WTC11 (cell line): ENCODE measurements around the gene MT1H. TPM values are rescaled to one million over a fixed set of nuclear protein-coding genes. Genes with fewer than 3 reads are reported as not detected.

Experiments
- CBFB ChIP-seq: sonication (generic); formaldehyde crosslinking; IDR thresholded peaks from 2 replicates; pipeline ENCODE4 v1.8.1; 2022; ENCODE audit warnings: mild to moderate bottlenecking, low read depth, missing genetic modification reagents
- ESRRA ChIP-seq: sonication (generic); formaldehyde crosslinking; IDR thresholded peaks from 2 replicates; pipeline ENCODE4 v1.8.1; 2022; ENCODE audit warnings: mild to moderate bottlenecking, missing genetic modification reagents, borderline replicate concordance
- JAZF1 ChIP-seq: fragments of 250-450 bp; sonication (Bioruptor Pico); IDR thresholded peaks from 2 replicates; pipeline ENCODE4 v1.9.0; 2021; ENCODE audit warnings: moderate library complexity, mild to moderate bottlenecking, inconsistent platforms
- NFATC4 ChIP-seq: fragments of 250-450 bp; sonication (Bioruptor Pico); IDR thresholded peaks from 2 replicates; pipeline ENCODE4 v1.9.0; 2021; ENCODE audit warnings: mild to moderate bottlenecking
- NFE2L1 ChIP-seq: sonication (generic); formaldehyde crosslinking; IDR thresholded peaks from 2 replicates; pipeline ENCODE4 v1.8.1; 2023; ENCODE audit warnings: missing genetic modification reagents
- RELA ChIP-seq: sonication (generic); formaldehyde crosslinking; IDR thresholded peaks from 2 replicates; pipeline ENCODE4 v1.8.1; 2022; ENCODE audit warnings: missing genetic modification reagents, mild to moderate bottlenecking, borderline replicate concordance
- SP1 ChIP-seq: sonication (generic); formaldehyde crosslinking; conservative IDR thresholded peaks from 2 replicates; pipeline ENCODE4 v1.8.1; 2022; ENCODE audit warnings: missing genetic modification reagents
- TCF7 ChIP-seq: sonication (generic); formaldehyde crosslinking; IDR thresholded peaks from 2 replicates; pipeline ENCODE4 v1.8.0; 2022; ENCODE audit warnings: mild to moderate bottlenecking, low read depth, missing genetic modification reagents, moderate library complexity
- ZNF121 ChIP-seq: sonication (generic); formaldehyde crosslinking; IDR thresholded peaks from 2 replicates; pipeline ENCODE4 v1.8.0; 2023; ENCODE audit warnings: missing genetic modification reagents
- ZNF138 ChIP-seq: sonication (generic); formaldehyde crosslinking; conservative IDR thresholded peaks from 2 replicates; pipeline ENCODE4 v1.8.1; 2022; ENCODE audit warnings: mild to moderate bottlenecking, moderate library complexity, missing genetic modification reagents
- ZNF263 ChIP-seq: sonication (generic); formaldehyde crosslinking; IDR thresholded peaks from 2 replicates; pipeline ENCODE4 v1.8.1; 2022; ENCODE audit warnings: low read depth, mild to moderate bottlenecking, moderate library complexity, missing genetic modification reagents
- total RNA-seq: library from RNA; stranded (reverse); gene quantifications from 3 replicates; pipeline ENCODE4 v1.2.3, GENCODE V29; 2021
- TF ChIP-seq, protein P1 (sequence below): sonication (generic); formaldehyde crosslinking; conservative IDR thresholded peaks from 2 replicates; pipeline ENCODE4 v1.8.1; 2022; ENCODE audit warnings: mild to moderate bottlenecking, missing genetic modification reagents
- TF ChIP-seq, protein P2 (sequence below): sonication (generic); formaldehyde crosslinking; conservative IDR thresholded peaks from 2 replicates; pipeline ENCODE4 v1.8.1; 2023; ENCODE audit warnings: mild to moderate bottlenecking, low read depth, missing genetic modification reagents, moderate library complexity
- TF ChIP-seq, protein P3 (sequence below): sonication (generic); formaldehyde crosslinking; IDR thresholded peaks from 2 replicates; pipeline ENCODE4 v1.8.0; 2022; ENCODE audit warnings: mild to moderate bottlenecking, missing genetic modification reagents
- TF ChIP-seq, protein P4 (sequence below): sonication (generic); formaldehyde crosslinking; IDR thresholded peaks from 2 replicates; pipeline ENCODE4 v1.8.1; 2023; ENCODE audit warnings: mild to moderate bottlenecking, missing genetic modification reagents, moderate library complexity
- TF ChIP-seq, protein P5 (sequence below): sonication (generic); formaldehyde crosslinking; IDR thresholded peaks from 2 replicates; pipeline ENCODE4 v1.8.0; 2022; ENCODE audit warnings: mild to moderate bottlenecking, missing genetic modification reagents
- TF ChIP-seq, protein P6 (sequence below): fragments of 250-450 bp; sonication (Bioruptor Pico); IDR thresholded peaks from 2 replicates; pipeline ENCODE4 v1.9.0; 2021; ENCODE audit warnings: mild to moderate bottlenecking
- TF ChIP-seq, protein P7 (sequence below): sonication (generic); formaldehyde crosslinking; IDR thresholded peaks from 2 replicates; pipeline ENCODE4 v1.8.0; 2023; ENCODE audit warnings: missing genetic modification reagents, mild to moderate bottlenecking, borderline replicate concordance
- TF ChIP-seq, protein P8 (sequence below): sonication (generic); formaldehyde crosslinking; IDR thresholded peaks from 2 replicates; pipeline ENCODE4 v1.8.0; 2022; ENCODE audit warnings: mild to moderate bottlenecking, missing genetic modification reagents

Gene MT1H
- total RNA-seq, 1 experiment from 2014 or later = 122 TPM

DNA sequence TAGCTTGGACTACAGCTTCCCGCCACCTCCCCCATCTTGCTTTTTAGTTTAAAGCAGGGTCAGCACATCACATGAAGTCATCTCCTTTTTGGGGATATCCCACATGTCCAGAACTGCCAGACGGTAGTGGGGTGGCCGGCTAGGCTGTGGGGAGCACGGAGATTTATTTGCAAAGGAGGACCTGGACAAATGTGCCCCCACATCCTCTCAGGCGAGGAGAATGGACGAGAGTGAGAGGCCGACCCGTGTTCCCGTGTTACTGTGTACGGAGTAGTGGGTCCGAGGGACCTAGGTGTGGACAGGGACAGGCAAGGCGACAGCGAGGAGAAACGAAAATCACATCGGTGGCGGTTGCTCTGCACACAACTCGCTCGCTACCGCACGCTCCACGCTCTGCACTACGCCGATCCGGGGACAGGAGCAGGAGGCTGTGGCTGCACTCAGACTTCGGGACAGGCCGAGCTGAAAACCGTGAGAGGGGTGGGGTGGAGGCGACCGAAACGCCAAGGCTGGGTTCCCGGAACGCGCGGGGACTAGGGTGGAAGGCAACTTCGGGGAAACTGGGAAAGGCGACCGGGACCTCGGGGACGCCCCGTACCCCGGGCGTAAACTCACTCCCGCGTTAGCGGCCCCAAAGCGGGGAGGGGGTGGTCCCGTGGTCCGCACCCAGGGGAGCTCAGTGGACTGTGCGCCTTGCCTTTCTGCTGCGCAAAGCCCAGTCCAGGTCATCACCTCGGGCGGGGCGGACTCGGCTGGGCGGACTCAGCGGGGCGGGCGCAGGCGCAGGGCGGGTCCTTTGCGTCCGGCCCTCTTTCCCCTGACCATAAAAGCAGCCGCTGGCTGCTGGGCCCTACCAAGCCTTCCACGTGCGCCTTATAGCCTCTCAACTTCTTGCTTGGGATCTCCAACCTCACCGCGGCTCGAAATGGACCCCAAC, 31.5 kb upstream of the MT1H start, which contains the start of gene MT1A (continued):
- TF ChIP-seq, protein P1, sequence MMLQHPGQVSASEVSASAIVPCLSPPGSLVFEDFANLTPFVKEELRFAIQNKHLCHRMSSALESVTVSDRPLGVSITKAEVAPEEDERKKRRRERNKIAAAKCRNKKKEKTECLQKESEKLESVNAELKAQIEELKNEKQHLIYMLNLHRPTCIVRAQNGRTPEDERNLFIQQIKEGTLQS (CRISPR knock-in tag) = no peak
- TF ChIP-seq ZNF263 (peak; percentile 52; the same call in 1 of the 2 replicates), NFE2L1 (no peak), ESRRA (CRISPR knock-in tag) (no peak), JAZF1 (CRISPR knock-in tag) (no peak), NFATC4 (CRISPR knock-in tag) (no peak), RELA (CRISPR knock-in tag) (no peak), TCF7 (CRISPR knock-in tag) (no peak), ZNF121 (CRISPR knock-in tag) (no peak), SP1 (0 out of 2 replicates have a peak, but pooled peaks have one; percentile 18), ZNF138 (CRISPR knock-in tag) (no peak), CBFB (no peak)
- TF ChIP-seq, protein P2, sequence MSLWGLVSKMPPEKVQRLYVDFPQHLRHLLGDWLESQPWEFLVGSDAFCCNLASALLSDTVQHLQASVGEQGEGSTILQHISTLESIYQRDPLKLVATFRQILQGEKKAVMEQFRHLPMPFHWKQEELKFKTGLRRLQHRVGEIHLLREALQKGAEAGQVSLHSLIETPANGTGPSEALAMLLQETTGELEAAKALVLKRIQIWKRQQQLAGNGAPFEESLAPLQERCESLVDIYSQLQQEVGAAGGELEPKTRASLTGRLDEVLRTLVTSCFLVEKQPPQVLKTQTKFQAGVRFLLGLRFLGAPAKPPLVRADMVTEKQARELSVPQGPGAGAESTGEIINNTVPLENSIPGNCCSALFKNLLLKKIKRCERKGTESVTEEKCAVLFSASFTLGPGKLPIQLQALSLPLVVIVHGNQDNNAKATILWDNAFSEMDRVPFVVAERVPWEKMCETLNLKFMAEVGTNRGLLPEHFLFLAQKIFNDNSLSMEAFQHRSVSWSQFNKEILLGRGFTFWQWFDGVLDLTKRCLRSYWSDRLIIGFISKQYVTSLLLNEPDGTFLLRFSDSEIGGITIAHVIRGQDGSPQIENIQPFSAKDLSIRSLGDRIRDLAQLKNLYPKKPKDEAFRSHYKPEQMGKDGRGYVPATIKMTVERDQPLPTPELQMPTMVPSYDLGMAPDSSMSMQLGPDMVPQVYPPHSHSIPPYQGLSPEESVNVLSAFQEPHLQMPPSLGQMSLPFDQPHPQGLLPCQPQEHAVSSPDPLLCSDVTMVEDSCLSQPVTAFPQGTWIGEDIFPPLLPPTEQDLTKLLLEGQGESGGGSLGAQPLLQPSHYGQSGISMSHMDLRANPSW (CRISPR knock-in tag) = no peak
- TF ChIP-seq, protein P3, sequence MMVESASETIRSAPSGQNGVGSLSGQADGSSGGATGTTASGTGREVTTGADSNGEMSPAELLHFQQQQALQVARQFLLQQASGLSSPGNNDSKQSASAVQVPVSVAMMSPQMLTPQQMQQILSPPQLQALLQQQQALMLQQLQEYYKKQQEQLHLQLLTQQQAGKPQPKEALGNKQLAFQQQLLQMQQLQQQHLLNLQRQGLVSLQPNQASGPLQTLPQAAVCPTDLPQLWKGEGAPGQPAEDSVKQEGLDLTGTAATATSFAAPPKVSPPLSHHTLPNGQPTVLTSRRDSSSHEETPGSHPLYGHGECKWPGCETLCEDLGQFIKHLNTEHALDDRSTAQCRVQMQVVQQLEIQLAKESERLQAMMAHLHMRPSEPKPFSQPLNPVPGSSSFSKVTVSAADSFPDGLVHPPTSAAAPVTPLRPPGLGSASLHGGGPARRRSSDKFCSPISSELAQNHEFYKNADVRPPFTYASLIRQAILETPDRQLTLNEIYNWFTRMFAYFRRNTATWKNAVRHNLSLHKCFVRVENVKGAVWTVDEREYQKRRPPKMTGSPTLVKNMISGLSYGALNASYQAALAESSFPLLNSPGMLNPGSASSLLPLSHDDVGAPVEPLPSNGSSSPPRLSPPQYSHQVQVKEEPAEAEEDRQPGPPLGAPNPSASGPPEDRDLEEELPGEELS = no peak
- TF ChIP-seq, protein P4, sequence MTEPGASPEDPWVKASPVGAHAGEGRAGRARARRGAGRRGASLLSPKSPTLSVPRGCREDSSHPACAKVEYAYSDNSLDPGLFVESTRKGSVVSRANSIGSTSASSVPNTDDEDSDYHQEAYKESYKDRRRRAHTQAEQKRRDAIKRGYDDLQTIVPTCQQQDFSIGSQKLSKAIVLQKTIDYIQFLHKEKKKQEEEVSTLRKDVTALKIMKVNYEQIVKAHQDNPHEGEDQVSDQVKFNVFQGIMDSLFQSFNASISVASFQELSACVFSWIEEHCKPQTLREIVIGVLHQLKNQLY (CRISPR knock-in tag) = no peak
- TF ChIP-seq, protein P5, sequence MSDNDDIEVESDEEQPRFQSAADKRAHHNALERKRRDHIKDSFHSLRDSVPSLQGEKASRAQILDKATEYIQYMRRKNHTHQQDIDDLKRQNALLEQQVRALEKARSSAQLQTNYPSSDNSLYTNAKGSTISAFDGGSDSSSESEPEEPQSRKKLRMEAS (CRISPR knock-in tag) = peak; percentile 46; the same call in 1 of the 2 replicates
- TF ChIP-seq, protein P6, sequence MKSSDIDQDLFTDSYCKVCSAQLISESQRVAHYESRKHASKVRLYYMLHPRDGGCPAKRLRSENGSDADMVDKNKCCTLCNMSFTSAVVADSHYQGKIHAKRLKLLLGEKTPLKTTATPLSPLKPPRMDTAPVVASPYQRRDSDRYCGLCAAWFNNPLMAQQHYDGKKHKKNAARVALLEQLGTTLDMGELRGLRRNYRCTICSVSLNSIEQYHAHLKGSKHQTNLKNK (CRISPR knock-in tag) = no peak
- TF ChIP-seq, protein P7, sequence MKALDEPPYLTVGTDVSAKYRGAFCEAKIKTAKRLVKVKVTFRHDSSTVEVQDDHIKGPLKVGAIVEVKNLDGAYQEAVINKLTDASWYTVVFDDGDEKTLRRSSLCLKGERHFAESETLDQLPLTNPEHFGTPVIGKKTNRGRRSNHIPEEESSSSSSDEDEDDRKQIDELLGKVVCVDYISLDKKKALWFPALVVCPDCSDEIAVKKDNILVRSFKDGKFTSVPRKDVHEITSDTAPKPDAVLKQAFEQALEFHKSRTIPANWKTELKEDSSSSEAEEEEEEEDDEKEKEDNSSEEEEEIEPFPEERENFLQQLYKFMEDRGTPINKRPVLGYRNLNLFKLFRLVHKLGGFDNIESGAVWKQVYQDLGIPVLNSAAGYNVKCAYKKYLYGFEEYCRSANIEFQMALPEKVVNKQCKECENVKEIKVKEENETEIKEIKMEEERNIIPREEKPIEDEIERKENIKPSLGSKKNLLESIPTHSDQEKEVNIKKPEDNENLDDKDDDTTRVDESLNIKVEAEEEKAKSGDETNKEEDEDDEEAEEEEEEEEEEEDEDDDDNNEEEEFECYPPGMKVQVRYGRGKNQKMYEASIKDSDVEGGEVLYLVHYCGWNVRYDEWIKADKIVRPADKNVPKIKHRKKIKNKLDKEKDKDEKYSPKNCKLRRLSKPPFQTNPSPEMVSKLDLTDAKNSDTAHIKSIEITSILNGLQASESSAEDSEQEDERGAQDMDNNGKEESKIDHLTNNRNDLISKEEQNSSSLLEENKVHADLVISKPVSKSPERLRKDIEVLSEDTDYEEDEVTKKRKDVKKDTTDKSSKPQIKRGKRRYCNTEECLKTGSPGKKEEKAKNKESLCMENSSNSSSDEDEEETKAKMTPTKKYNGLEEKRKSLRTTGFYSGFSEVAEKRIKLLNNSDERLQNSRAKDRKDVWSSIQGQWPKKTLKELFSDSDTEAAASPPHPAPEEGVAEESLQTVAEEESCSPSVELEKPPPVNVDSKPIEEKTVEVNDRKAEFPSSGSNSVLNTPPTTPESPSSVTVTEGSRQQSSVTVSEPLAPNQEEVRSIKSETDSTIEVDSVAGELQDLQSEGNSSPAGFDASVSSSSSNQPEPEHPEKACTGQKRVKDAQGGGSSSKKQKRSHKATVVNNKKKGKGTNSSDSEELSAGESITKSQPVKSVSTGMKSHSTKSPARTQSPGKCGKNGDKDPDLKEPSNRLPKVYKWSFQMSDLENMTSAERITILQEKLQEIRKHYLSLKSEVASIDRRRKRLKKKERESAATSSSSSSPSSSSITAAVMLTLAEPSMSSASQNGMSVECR = no peak
- TF ChIP-seq, protein P8, sequence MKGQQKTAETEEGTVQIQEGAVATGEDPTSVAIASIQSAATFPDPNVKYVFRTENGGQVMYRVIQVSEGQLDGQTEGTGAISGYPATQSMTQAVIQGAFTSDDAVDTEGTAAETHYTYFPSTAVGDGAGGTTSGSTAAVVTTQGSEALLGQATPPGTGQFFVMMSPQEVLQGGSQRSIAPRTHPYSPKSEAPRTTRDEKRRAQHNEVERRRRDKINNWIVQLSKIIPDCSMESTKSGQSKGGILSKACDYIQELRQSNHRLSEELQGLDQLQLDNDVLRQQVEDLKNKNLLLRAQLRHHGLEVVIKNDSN = no peak
